ENCODE measurements around the gene TTLL6.

TTLL6 gene

DNA sequence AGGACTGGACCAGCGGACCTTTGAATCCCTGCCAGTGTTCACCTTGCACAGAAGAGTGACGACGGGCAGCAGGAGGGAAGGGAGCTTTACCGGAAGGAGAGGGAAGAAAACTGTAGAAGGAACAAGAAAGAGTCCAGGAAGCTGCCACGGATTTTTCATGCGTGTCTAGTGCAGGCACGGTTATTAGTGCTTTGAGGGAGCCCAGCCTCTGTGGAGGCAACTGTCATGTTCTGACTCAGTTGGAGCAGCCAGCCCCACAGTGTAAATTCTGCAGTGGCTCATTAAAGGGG lies 82.0 kb downstream of the TTLL6 start:
- DNase-seq: no peak

DNA sequence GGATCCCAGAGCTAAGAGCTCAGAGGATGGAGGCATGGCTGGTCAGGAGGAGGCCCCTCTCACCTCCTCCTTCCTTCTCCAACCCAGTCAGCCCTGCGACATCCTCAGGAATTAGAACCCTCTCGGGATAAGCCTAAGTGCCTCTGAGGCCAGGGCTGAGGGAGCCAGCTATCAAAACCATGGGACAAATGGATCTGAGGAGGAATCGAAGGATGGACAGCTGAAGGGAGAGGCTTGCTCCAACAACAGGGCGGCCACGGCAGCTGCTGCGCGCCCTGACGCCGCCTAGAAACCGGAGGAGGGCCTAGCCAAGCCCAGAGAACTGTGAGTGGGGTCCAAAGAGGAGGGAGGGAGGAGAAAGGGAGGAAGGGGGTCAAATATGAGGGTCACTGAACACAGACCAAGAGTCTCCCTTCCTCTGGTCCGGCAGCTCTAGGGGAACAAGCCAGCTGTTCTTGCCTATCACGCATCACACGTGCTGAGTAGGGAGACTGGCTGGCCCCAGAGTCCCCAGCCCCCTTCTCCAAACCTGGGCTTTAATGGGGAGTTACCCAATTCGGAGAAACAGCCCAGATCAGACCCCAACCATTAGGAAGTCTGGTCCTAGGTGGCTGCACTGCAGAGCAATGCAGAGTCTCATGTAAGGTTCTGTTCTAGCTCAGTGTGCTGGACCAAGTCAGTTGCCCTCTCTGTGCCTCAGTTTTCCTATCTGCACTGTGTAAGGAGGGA lies 82.5 kb downstream of the TTLL6 start:
- no peak for DNase-seq

DNA sequence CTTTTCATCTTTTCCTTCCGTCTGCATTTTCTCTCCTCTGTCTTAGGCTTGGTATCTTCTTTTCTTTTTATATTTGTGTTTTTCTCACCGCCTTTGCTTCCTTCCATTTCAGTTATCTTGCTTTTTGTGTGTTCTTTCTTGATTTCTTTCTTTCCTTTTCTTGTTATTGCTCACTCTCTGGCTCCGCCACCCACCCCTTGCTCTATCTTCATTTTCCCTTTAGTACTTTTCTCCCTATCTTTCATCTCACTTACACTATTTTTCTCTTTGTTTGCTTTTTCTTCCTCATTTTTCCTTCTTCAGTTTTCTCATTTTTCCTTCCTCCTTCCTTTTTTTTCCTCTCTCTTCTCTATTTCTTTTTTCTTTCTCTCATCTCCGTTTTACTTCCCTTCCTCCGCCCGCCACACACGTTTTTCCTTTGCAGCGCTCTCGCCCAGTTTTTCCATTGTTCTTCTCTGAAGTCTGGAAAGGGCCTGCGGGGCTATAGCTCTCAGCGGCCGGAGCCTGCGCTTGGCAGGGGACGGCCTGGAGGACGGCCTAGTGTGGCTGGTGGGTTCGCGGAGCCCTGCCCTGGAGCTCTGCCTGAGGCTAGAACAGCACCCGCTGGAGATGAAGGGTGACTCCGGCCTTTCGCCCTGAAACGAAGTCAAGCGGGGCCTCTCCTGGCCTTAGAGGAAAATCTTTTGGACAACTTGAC lies 83.2 kb downstream of the TTLL6 start:
- no peak for DNase-seq

DNA sequence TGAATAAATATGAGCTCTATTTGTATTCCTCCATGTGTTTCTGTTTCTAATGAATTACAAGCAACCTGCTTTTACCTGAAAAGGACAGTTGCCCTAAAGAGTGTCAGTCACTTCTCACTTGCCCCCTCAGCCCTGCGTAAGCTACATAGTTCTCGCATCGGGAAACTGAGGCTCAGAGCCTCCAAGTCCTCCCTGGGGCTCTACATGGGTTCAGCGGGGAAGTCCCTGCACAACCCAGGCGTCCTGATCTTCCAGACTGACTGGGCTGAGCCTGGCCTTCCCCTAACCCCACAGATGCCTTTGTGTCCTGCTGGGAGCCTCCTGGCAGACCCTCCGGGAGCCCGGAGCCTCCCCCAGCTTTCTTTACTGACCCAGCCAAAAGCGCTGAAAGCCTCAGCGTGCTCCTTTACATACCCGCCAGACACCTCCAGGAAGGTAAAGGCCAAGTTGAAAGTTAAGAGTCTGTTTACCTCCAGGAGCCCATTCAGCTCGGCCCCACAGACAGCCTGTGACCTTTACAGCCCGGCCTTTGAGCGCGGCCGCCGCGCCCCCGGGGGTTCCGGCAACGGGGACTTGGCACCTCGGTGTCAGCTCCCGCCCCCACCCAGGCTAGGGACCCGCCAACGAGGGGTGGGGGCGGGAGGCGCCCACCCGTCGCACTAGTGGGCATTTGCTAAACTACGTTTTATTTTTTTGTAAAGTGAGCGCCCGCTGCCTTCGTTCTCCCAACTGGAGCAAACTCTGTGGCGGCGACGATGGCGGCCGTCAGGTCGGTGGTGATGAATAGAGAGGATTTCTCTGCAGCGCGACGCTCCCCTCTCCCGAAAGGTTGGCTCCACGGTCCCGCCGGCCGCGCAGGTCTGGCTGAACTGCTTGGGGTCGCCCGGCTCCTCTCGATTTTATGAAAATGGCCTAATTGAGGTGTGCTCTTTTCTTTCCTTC lies 84.1 kb downstream of the TTLL6 start:
- no peak for DNase-seq

DNA sequence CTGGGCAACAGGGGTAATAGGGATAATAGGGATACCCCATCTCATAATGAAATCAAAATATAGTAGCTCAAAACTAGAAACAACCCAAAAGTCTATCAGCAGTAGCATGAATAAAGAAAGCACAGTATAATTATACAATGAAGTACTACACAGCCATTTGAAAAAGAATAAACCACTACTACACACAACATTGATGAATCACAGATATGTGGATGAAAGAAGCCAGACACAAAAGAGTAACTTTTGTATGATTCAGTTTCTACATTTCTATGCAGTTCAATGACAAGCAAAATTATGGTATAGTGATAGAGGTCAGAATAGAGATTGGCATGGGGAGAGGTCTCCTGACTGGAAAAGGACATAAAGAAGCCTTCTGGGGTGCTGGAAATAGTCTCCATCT lies 85.7 kb downstream of the TTLL6 start:
- no peak for DNase-seq

DNA sequence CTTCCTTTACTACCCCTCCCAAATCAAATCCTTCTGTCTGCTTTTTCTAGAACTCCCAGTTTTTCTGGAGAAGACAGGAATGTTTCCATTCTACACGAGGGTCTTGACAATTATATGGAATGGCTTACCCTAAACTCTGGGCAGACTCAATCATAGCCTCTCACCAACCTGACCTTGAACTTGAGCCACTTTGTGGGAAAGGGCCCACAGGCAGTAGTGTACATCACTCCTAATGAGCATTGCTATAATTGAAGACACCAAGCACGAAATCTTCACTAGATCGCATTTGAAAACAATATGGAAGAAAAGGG lies 86.8 kb downstream of the TTLL6 start:
- DNase-seq: no peak

DNA sequence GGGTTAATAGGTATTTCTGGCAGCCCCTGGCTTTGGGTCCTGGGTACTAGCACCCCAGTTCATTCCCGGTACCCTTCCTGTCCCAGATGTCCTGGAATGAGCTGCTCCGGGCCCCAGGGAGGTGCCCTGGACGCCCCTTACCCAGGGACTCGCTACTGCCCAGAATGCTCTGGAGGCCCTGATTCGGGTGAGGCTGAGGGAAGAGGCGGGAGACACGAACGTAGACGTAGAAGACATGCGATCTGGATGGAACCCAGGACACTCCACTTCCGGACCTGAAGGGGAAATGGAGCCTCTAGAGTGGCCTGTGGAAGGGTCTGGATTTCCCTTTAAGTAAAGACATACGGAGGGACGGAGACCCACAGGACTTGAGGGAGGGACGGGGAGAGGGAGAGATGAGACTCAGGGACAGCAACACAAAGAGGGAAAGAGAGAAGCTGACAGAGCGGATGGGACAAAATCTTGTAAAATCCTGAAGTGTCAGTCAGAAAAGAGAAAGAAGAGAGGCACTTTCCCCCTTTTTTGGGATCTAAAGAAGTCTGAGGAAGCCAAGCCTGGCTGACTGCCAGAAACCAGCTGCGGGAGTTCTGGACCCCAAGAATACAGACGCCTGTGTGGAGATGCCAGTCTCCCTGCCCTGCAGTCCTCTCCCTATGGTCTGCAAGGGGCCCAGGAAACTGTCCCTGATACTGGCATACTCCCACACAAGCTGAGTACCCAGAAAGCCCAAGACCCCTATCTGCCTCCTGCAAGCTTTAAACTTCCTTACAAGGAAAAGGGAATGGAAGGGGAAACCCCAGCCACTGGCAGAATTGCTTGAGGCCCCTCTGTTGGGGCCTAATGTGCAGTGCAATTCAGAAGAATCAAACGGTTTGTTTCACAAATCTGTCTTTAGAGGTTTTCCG lies 87.4 kb downstream of the TTLL6 start:
- DNase-seq: no peak

DNA sequence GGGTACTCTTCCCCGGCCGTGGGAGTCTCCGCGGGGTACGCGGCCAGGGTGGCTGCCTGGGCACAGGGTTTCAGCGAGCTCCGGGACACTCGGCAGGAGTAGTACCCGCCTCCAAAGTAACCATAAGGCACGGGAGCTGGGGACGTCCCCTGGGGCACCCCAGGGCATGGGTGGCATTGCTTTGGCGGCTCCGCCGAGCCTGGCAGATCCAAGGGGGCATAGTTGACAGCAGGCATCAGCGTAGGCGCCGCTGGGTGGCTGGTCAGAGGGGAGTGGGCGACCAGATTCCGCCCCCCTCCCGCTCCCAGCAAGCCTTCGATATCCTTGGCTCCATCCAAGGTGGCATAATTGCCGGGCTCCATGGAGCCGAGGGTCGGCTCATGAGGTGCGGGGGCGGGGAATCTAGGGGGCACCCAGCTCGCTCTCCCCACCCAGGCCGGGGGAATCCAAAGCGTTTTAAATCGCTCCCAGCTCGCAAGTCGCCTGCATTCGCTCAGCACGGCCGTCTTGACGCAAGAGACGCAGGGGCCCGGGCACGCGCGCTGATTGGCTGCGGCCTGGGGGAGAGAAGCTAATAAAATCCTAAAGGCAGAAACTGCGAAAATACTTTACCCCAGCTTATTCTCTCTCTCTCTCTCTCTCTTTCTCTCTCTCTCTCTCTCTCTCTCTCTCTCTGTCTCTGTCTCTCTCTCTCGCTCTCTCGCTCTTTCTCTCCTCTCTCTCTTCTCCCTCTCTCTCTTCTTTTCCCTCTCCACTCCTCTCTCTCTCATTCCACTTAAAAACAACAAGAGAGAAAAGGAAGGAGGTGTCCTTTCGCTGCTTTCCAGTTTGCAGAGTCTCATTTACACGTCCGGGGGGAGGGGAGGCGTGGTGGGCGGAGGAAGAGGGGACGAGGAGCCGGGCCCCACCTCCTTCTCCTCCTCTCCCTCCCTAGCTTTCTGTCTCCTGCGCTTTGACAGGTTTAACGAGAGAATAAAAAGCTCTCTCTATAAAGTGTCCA lies 88.5 kb downstream of the TTLL6 start, which contains the start of gene HOXB13:
Gene HOXB13, minus strand, starts transcription at position 519 of the 1,000 bp plus-strand sequence. Its CDS starts 157 bp downstream, at position 362.
- DNase-seq: no peak

DNA sequence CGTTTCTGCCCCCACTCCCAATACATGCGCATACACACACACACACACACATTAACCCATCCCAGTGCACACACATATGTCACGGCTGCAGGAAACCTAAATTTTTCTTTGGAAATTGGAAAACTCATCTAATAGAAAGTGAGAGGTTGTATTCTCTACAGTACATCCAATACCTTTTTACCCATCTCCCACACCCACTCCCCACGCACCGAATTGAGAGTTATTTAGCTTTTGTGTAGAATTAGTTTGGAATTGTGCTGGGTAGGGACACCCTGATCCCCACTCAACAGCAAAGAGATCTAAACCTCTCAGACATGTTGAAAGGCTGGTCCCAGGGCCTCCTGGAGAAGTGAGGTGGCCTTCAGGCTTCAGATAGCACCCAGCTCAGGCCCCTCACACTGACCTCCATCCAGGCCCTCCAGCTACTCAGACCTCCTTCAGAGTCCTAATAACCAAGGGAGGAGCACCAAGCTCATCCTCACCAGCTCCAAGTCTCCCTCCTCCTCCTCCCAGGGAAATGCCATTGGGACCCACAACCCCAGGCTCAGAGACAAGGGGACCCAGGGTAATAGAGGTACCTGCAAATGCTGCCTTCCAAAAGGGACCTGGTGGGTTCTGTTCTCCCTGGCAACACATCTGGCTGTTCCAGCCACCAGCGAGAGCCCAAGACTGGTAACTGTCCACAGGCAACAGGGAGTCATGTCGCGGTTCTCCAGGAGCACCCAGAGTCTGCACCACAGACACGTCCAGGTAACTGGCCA lies 89.4 kb downstream of the TTLL6 start:
- DNase-seq: no peak

DNA sequence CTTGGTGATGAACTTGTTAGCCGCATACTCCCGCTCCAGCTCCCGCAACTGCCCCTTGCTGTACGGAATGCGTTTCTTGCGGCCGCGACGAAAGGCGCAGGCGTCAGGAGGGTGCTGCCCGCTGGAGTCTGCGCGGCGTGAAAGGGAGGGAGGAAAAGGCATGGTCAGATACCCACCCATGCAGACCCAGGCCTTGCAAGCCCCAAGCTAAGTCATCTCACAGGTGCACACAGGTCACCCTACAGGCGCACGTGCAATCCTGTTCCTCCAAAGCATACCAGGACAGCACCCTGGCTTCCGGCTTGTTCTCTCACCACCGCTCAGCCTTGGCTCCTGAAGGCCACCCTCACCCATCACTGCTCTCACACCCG lies 90.1 kb downstream of the TTLL6 start:
- no peak for DNase-seq

DNA sequence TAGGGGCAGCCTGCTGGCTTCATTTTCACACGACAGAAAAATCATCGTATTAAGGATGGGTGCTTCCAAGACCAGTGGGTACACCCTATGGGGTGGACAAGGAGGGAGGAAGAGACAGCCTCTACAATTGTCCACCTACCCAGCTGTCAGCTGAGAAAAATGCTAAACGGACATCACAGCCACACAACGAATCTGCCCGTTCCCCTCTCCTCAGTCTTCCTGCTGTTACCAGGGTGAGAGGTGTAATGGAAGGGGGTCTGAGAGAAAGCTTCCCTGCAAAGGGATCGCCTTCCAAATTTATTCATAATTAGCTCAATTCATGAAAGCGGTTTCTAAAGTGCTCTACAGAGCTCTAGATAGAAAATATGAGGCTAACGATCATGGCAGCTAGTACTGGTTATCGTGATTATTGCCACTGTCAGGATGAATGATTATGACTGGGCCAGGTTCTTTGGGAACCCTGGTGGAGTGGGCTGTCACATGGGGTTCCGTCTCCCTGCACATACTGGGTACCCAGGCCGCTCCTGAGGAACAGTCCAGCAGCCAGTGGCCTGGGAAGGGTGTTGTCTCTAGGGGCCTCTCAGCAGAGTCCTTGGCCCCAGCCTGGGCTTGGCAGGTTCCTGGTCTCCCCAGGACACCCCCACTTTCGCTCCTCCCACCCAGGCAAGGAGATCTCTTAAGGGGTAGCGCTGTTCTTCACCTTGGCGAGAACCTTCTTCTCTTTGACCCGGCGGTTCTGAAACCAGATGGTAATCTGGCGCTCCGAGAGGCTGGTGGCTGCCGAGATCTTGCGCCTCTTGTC lies 90.7 kb downstream of the TTLL6 start:
- no peak for DNase-seq

DNA sequence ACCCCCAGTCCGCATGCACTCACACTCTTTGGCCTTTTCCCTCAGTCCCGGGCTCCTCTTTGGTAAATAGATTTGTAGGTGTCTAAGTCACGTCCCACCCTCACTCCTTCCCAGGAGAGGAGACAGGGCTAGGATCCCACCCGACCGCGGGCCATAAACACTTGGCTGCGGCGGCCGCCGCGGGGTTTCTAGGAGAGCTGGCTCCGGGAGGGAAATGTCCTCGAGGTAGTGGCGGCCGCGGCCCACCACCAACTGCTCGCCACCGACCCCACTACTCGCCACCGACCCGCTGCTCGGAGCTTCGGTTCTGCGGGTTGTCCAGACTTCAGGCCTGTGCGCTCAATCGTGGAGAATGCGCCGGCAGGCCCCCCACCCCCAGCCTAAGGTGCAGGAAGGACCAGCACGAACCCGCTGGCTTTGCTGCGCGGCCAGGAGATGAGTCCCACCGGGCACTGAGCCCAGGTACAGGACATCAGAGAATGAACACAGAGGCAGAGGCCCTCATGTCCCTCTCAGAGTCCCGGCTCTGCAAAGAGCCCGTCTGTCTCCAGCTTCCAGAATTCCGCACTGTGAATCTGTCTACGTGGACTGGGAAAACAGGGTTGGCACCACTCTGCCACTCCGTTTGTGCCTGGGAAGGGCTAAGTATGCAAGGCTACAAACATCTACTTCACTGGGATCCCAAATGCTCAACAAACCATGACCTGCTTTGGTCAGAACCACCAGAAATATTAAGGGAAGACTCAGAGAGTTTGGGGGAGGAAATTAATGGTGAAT lies 91.6 kb downstream of the TTLL6 start:
- DNase-seq: no peak

DNA sequence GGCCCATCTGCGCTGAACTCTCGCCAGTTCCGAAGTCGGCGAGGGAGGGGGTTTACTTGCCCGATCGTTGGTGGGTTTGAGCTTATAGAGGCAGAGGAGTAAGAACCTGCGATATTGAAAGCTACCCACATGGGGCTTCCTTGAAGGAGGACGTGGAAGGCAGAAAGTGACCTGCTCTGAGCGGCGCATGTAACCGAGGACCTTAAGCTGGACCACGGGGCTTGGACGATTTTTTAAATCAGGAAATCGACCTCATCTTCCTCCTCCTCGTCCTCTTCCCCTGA lies 92.1 kb downstream of the TTLL6 start:
- DNase-seq: no peak

DNA sequence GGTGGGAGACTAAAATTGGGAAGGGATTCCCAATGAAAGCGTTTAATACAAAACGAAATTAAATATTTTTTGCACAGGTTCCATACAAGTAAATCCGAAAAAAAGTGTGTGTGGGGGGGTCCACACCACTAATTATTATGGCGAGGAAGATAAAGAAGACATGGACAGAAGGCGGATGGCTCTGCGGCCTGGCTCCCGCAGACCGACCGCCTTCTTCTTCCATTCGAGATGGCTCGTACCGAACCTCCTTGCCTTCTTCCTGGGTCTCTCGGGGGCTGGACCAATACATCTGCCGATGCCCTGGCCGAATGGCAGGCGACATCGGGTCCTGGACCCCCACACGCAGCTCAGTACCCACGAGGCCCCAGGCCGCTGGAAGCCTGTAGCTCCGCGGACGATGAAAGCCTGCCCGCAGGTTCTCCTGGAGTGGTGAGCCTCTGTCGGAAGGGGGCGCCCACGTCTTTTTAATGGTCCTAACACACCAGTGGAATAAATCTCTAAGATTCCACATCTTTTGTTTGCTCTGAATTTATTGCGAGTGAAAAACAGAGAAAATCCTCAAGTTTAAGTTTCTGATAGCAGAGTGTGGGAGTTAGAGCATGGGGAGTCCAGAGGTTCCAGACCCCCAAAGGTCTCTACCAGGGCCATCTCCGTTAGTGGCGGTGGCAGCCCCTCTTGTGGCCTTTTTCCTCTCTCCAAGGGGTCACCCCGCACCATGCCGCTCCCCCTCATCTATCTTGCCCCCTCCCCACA lies 92.6 kb downstream of the TTLL6 start:
- DNase-seq: peak; percentile 52

DNA sequence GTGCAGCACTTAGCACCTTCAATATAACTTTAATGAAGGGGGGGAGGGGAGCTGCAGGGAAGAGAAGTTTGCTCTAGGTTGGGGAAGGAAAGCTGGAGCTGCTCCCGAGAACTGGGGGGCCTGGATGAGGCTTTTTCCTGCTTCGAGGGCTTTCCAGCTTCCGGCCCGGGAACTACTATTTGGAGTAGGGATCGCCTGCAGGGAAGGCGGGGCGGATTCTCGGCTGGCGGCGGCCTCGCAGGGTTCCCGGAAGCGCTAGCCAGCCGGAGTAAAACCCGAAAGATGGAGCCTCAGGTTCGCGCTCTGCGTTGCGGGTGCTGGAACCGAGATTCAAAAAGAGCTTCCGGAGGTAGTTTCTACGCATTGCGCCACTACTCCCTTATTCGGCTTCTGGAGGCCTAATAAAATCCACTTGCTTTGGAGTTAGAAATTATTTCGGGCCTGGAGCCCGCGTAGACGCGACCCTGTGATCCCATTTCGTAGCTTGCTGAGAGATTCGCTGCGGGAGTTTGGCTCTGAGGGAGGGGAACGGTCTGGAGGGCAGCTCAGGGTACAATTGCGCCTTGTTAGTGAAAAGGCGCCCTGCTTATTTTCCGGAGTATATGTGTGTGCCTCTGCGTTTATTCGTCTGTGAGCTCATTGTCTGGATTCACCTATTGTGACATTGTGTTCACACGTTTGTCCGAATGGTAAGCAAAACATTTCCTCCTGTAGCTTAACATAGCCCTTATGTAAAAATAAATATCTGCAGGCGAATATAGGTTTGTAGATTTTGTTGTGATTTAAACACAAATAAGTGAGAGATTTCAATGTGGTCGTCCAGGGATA lies 93.4 kb downstream of the TTLL6 start:
- no peak for DNase-seq

DNA sequence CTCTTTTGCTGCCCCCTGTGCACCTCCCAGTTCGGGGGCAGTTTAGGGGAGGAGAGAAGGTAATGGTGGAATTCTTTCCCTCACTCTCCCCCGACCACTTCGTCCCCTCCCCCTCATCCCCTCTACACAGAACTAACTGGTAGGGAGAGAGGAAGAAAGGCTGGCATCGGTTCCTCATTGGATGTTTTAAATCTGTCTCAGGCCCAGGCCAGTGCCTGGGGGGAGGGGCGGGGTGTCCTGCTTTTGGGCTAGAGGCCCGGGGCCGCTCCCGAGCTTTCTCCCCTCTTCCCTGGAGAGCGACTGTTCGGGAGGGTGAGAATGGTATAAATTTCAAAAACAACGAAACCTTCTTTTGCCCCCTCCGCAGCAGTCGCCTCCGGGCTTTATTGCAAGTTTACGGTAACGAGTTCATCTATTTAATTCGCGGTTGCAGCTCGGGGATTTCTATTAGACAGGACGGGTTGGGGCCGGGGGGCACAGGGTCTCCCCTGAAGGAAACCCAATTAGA lies 94.1 kb downstream of the TTLL6 start, which contains the start of gene PRAC2:
Gene PRAC2, plus strand, starts transcription at position 271 of the 508 bp plus-strand sequence. CDS start 1,226 bp downstream, outside the sequence.
- no peak for DNase-seq

All from NCI-H2107 (cell line).